HepG2 (cell line): ENCODE measurements around the gene WIPF3. TPM values are rescaled to one million over a fixed set of nuclear protein-coding genes. Genes with fewer than 3 reads are reported as not detected.

Experiments used
- ATAC-seq: fragments of 200-7000 bp; cut with Tn5 transposase; 3 replicates; pipeline ENCODE4 v1.9.1; 2020; ENCODE audit warnings: mild to moderate bottlenecking, moderate library complexity
- BruUV-seq: library from RNA; stranded (reverse); fragments of 400-500 nt; replicated peaks from 2 replicates; lab custom pipeline; 2021; lab: Mats Ljungman, UMichigan
- CTCF ChIA-PET: fragments of 300-600 bp; formaldehyde crosslinking; extraction: SDS; loops from one replicate; lab custom pipeline; 2021; ENCODE audit warnings: low total read pairs, inconsistent platforms, low intra/inter-chr PET ratio; lab: Yijun Ruan, JAX
- POLR2A ChIA-PET: fragments of 350-600 bp; sonication (Branson Sonifier 250); formaldehyde crosslinking; loops from one replicate; lab custom pipeline; 2020; ENCODE audit warnings: antibody characterized with exemption, inconsistent platforms; lab: Yijun Ruan, JAX
- DNase-seq: peaks from one replicate; pipeline ENCODE4 v3.0.0-alpha.2; 2015; ENCODE audit warnings: low spot score
- FAIRE-seq: peaks from 3 replicates; lab custom pipeline; 2011; peaks lifted over from hg19 to GRCh38; lab: Jason Lieb, UNC
- H2AFZ ChIP-seq: one replicate; pipeline ENCODE4 v1.6.1; 2011; ENCODE audit warnings: low read length, inconsistent platforms
- H3K27ac ChIP-seq: fragments of 300-600 bp; 3 replicates; pipeline ENCODE4 v1.8.0; 2011; ENCODE audit warnings: mixed run types, mild to moderate bottlenecking, mixed read lengths, low read length, inconsistent platforms; ENCODE audit not compliant: insufficient read depth; ENCODE audit errors: extremely low read length
- H3K27me3 ChIP-seq, 2 experiments: fragments of 200-600 bp in 1 of 2; 2 replicates in 1 of 2; 3 replicates in 1 of 2; pipeline versions ENCODE4 v1.6.0 to v1.8.0; 2011; ENCODE audit warnings: low read length in 2 of 2, mild to moderate bottlenecking in 2 of 2, moderate library complexity in 2 of 2, inconsistent platforms in 1 of 2; ENCODE audit not compliant: insufficient read depth in 2 of 2, control insufficient read depth in 1 of 2
- H3K36me3 ChIP-seq, 2 experiments: fragments of 200-600 bp in 1 of 2; replicated peaks in 1 of 2; 2 replicates in 1 of 2; 3 replicates in 1 of 2; pipeline versions ENCODE4 v1.5.1 to v1.8.0; 2011; ENCODE audit warnings: low read length in 2 of 2, inconsistent platforms in 1 of 2; ENCODE audit not compliant: insufficient read depth in 2 of 2, control insufficient read depth in 1 of 2
- H3K4me1 ChIP-seq: 2 replicates; pipeline ENCODE4 v1.5.1; 2012; ENCODE audit warnings: low read length, inconsistent platforms; ENCODE audit not compliant: insufficient read depth
- H3K4me2 ChIP-seq: 2 replicates; pipeline ENCODE4 v1.6.0; 2011; ENCODE audit warnings: low read depth, low read length, inconsistent platforms
- H3K4me3 ChIP-seq, 3 experiments: fragments of 200-600 bp in 1 of 3; sonication (generic), shearing (Covaris generic) in 1 of 3; replicated peaks in 1 of 3; 2 replicates each; pipeline ENCODE4 v1.5.1; 2011 to 2016; ENCODE audit warnings: low read length in 3 of 3, inconsistent platforms in 2 of 3, low read depth in 2 of 3, mild to moderate bottlenecking in 2 of 3, control low read depth in 1 of 3, mixed read lengths in 1 of 3; ENCODE audit not compliant: insufficient read depth in 1 of 3
- H3K79me2 ChIP-seq: one replicate; pipeline ENCODE4 v1.6.1; 2011; ENCODE audit warnings: low read length, inconsistent platforms; ENCODE audit not compliant: insufficient read depth
- H3K9ac ChIP-seq: 2 replicates; pipeline ENCODE4 v1.6.0; 2011; ENCODE audit warnings: mild to moderate bottlenecking, low read depth, low read length, inconsistent platforms; ENCODE audit not compliant: insufficient read depth
- H3K9me3 ChIP-seq: 2 replicates; pipeline ENCODE4 v1.5.1; 2012; ENCODE audit warnings: mild to moderate bottlenecking, low read length
- H4K20me1 ChIP-seq: 2 replicates; pipeline ENCODE4 v1.6.0; 2011; ENCODE audit warnings: inconsistent platforms, mild to moderate bottlenecking, low read length, moderate library complexity; ENCODE audit not compliant: insufficient read depth
- ARNTL ChIP-seq: sonication (generic); formaldehyde crosslinking; IDR thresholded peaks from 2 replicates; pipeline ENCODE4 v1.4.0; 2020; ENCODE audit warnings: mild to moderate bottlenecking, missing genetic modification reagents
- ASH2L ChIP-seq: fragments of 300-600, 200-600 bp; sonication (generic); IDR thresholded peaks from 2 replicates; pipeline ENCODE4 v1.7.0; 2017; ENCODE audit warnings: low read depth, mild to moderate bottlenecking, moderate library complexity, mixed read lengths, low read length; ENCODE audit not compliant: insufficient read length
- DNMT1 ChIP-seq: sonication (generic); formaldehyde crosslinking; IDR thresholded peaks from 2 replicates; pipeline ENCODE4 v1.5.1; 2020; ENCODE audit warnings: mild to moderate bottlenecking, missing genetic modification reagents
- DZIP1 ChIP-seq: sonication (generic); formaldehyde crosslinking; IDR thresholded peaks from 2 replicates; pipeline ENCODE4 v1.5.0; 2020; ENCODE audit warnings: mild to moderate bottlenecking, missing genetic modification reagents
- FOXA3 ChIP-seq: IDR thresholded peaks from 2 replicates; pipeline ENCODE4 v1.6.1; 2016; ENCODE audit warnings: missing genetic modification reagents, missing compliant biosample characterization
- FOXP1 ChIP-seq, 2 experiments: fragments of 450-650 bp in 1 of 2; IDR thresholded peaks; 2 replicates each; pipeline ENCODE4 v1.6.1; 2017 to 2018; ENCODE audit warnings: antibody characterized with exemption in 1 of 2
- HMGA1 ChIP-seq: sonication (generic); formaldehyde crosslinking; conservative IDR thresholded peaks from 2 replicates; pipeline ENCODE4 v1.4.0; 2020; ENCODE audit warnings: missing genetic modification reagents
- HOMEZ ChIP-seq: IDR thresholded peaks from 2 replicates; pipeline ENCODE4 v1.6.1; 2016; ENCODE audit warnings: low read depth
- KLF15 ChIP-seq: sonication (generic); formaldehyde crosslinking; IDR thresholded peaks from 2 replicates; pipeline ENCODE4 v1.8.1; 2023; ENCODE audit warnings: borderline replicate concordance, mild to moderate bottlenecking, inconsistent platforms, missing genetic modification reagents, mixed read lengths
- NPAS2 ChIP-seq: sonication (generic); formaldehyde crosslinking; IDR thresholded peaks from 2 replicates; pipeline ENCODE4 v1.8.0; 2022; ENCODE audit warnings: mild to moderate bottlenecking, missing genetic modification reagents, borderline replicate concordance
- PATZ1 ChIP-seq: sonication (generic); formaldehyde crosslinking; IDR thresholded peaks from 2 replicates; pipeline ENCODE4 v1.4.0; 2020; ENCODE audit warnings: missing genetic modification reagents
- RAD51 ChIP-seq: fragments of 450-650 bp; IDR thresholded peaks from 2 replicates; pipeline ENCODE4 v1.6.1; 2016; ENCODE audit warnings: borderline replicate concordance
- SP1 ChIP-seq, 2 experiments: fragments of 450-650 bp in 1 of 2; sonication (generic) in 1 of 2; formaldehyde crosslinking in 1 of 2; IDR thresholded peaks; 2 replicates each; pipeline versions ENCODE4 v1.4.0 to v1.6.1; 2016 to 2020; ENCODE audit warnings: missing genetic modification reagents in 1 of 2
- ZBTB33 ChIP-seq: sonication (generic); formaldehyde crosslinking; IDR thresholded peaks from 2 replicates; pipeline ENCODE4 v1.4.0; 2020; ENCODE audit warnings: missing genetic modification reagents
- ZBTB8A ChIP-seq: sonication (generic); formaldehyde crosslinking; IDR thresholded peaks from 2 replicates; pipeline ENCODE4 v1.4.0; 2020; ENCODE audit warnings: mild to moderate bottlenecking, low read depth, missing genetic modification reagents, borderline replicate concordance
- ZNF224 ChIP-seq: sonication (generic); formaldehyde crosslinking; IDR thresholded peaks from 2 replicates; pipeline ENCODE4 v1.5.0; 2020; ENCODE audit warnings: mild to moderate bottlenecking, missing genetic modification reagents
- ZNF562 ChIP-seq: sonication (generic); formaldehyde crosslinking; IDR thresholded peaks from 2 replicates; pipeline ENCODE4 v1.8.0; 2022; ENCODE audit warnings: missing genetic modification reagents, borderline replicate concordance
- WGBS: methylation state at CpG from one replicate; pipeline ENCODE4 v1.1.6; 2017; ENCODE audit warnings: low lambda C conversion rate; 5-methylcytosine and 5-hydroxymethylcytosine counted together
- in situ Hi-C: cut with HindIII; loops from 2 replicates; pipeline ENCODE4 v1.10.0; 2017; ENCODE audit warnings: low pct_unique_long_range_greater_than_20kb; ENCODE audit not compliant: extremely low pct_ligation_motif_present
- intact Hi-C: fragments of 100-400 bp; cut with micrococcal nuclease; formaldehyde crosslinking; loops from one replicate; pipeline ENCODE4 v1.10.0; 2022; ENCODE audit not compliant: unreplicated experiment
- polyA plus RNA-seq, 8 experiments: library from polyadenylated mRNA; depleted of rRNA in 3 of 8; stranded (reverse) in 7 of 8; unstranded in 1 of 8; fragments of >200 nt; fragmentation: Illumina TruSeq in 4 of 8; extraction: Trizol in 4 of 8; gene quantifications; 2 replicates each; pipeline versions ENCODE4 v1.2.1 to v1.2.3, GENCODE V29; 2011 to 2016; ENCODE audit warnings: low read depth in 4 of 8, missing spikeins in 1 of 8, mixed read lengths in 1 of 8; ENCODE audit not compliant: insufficient read depth in 1 of 8
- total RNA-seq, 5 experiments: library from RNA; depleted of rRNA; stranded (reverse); fragments of >200 nt; fragmentation: Illumina TruSeq; extraction: Trizol; gene quantifications; 2 replicates each; pipeline ENCODE4 v1.2.3, GENCODE V29; 2016; ENCODE audit warnings: low read depth in 1 of 5

WIPF3 gene
- total and polyA plus RNA-seq, 2 of the 13 experiments (the other 11 are each of a cell fraction or from before 2014, with no cell fraction given), result 0.03 TPM; not detected in 1

GRCh38 chr7:29945259-29945809 lies 139.0 kb downstream of the WIPF3 start:
- H3K27ac ChIP-seq, result no peak overlapping the region
- H3K9me3 ChIP-seq, result no peaks in the 10 kb centered on the region
- no peaks in the 10 kb centered on the region for H3K79me2 ChIP-seq
- no peak overlapping the region for H2AFZ ChIP-seq
- 99% methylated on average over 4 of the region's 4 CpGs for WGBS
- intact Hi-C loops (no loop called here), in situ Hi-C loops (no loop called here)
- H3K4me1 ChIP-seq, result no peaks in the 10 kb centered on the region
- H4K20me1 ChIP-seq, result peaks cover 6% of the 10 kb centered on the region; the same call in 1 of the 2 replicates
- no peak overlapping the region for H3K4me2 ChIP-seq
- DNase-seq (no peak), ATAC-seq (no peak), FAIRE-seq (no peak)
- POLR2A ChIA-PET, result no interaction called here
- no peak overlapping the region for H3K4me3 ChIP-seq
- no peak overlapping the region for H3K9ac ChIP-seq
- H3K27me3 ChIP-seq, result no peaks in the 10 kb centered on the region
- H3K36me3 ChIP-seq, result peaks cover 38 to 75% of the 10 kb centered on the region in 2 experiments
- no TSS peak for BruUV-seq
- CTCF ChIA-PET, result no interaction called here
- TF ChIP-seq HOMEZ (CRISPR knock-in tag), result no peak
- TF ChIP-seq PATZ1, result no peak
- TF ChIP-seq DZIP1, result no peak
- no peak for TF ChIP-seq KLF15
- no peak for TF ChIP-seq ASH2L
- no peak for TF ChIP-seq SP1 (IDR thresholded peaks at IDR 0.05)
- TF ChIP-seq SP1 (CRISPR knock-in tag; IDR thresholded peaks at IDR 0.05), result no peak
- TF ChIP-seq NPAS2 (CRISPR knock-in tag), result no peak
- no peak for TF ChIP-seq ZNF224
- no peak for TF ChIP-seq ZBTB8A (CRISPR knock-in tag)
- TF ChIP-seq FOXA3 (CRISPR knock-in tag), result no peak
- no peak for TF ChIP-seq ARNTL (CRISPR knock-in tag)
- no peak for TF ChIP-seq RAD51
- TF ChIP-seq ZBTB33 (CRISPR knock-in tag), result no peak
- no peak for TF ChIP-seq HMGA1 (CRISPR knock-in tag)
- no peak for TF ChIP-seq ZNF562 (CRISPR knock-in tag)
- TF ChIP-seq FOXP1 (IDR thresholded peaks at IDR 0.05), result no peak
- no peak for TF ChIP-seq FOXP1 (CRISPR knock-in tag; IDR thresholded peaks at IDR 0.05)
- no peak for TF ChIP-seq DNMT1 (CRISPR knock-in tag)
